HepG2 (cell line): ENCODE results near the gene TFAM. TPM values are rescaled to one million over a fixed set of nuclear protein-coding genes. Genes with fewer than 3 reads are reported as not detected.

Source experiments
- CBFB ChIP-seq: sonication (generic); formaldehyde crosslinking; IDR thresholded peaks from 2 replicates; pipeline ENCODE4 v1.4.0; 2020; ENCODE audit warnings: missing genetic modification reagents
- CBX1 ChIP-seq: IDR thresholded peaks from one replicate; pipeline ENCODE4 v1.6.1; 2016; ENCODE audit warnings: antibody characterized with exemption, low read depth
- GMEB2 ChIP-seq: IDR thresholded peaks from 2 replicates; pipeline ENCODE4 v1.6.1; 2016; ENCODE audit warnings: missing biosample characterization, missing genetic modification reagents, low read depth
- HNF4A ChIP-seq: sonication (generic); formaldehyde crosslinking; IDR thresholded peaks from 2 replicates; pipeline ENCODE4 v1.4.0; 2020; ENCODE audit warnings: missing genetic modification reagents
- JARID2 ChIP-seq: sonication (generic); formaldehyde crosslinking; IDR thresholded peaks from 2 replicates; pipeline ENCODE4 v1.8.1; 2023; ENCODE audit warnings: missing genetic modification reagents, inconsistent platforms; ENCODE audit not compliant: insufficient replicate concordance
- MEIS1 ChIP-seq: sonication (generic); formaldehyde crosslinking; IDR thresholded peaks from 2 replicates; pipeline ENCODE4 v1.9.0; 2021; ENCODE audit warnings: mild to moderate bottlenecking, missing genetic modification reagents, moderate library complexity, borderline replicate concordance
- MLX ChIP-seq: IDR thresholded peaks from 2 replicates; pipeline ENCODE4 v1.6.1; 2016
- PAWR ChIP-seq: sonication (generic); formaldehyde crosslinking; IDR thresholded peaks from 2 replicates; pipeline ENCODE4 v1.4.0; 2020; ENCODE audit warnings: missing genetic modification reagents, mild to moderate bottlenecking, borderline replicate concordance
- PRMT3 ChIP-seq: sonication (generic); formaldehyde crosslinking; IDR thresholded peaks from 2 replicates; pipeline ENCODE4 v1.8.1; 2022; ENCODE audit warnings: low read depth, mild to moderate bottlenecking, moderate library complexity, missing genetic modification reagents, borderline replicate concordance
- RAD21 ChIP-seq: fragments of 450-650 bp; formaldehyde crosslinking; IDR thresholded peaks from 2 replicates; pipeline ENCODE4 v1.5.0; 2020; ENCODE audit warnings: mild to moderate bottlenecking
- SMAD3 ChIP-seq: sonication (generic); formaldehyde crosslinking; IDR thresholded peaks from 2 replicates; pipeline ENCODE4 v1.4.0; 2020; ENCODE audit warnings: missing genetic modification reagents
- SSRP1 ChIP-seq: IDR thresholded peaks from 2 replicates; pipeline ENCODE4 v1.6.1; 2016; ENCODE audit warnings: control low read depth
- STAG1 ChIP-seq: sonication (generic); formaldehyde crosslinking; IDR thresholded peaks from 2 replicates; pipeline ENCODE4 v1.4.0; 2020; ENCODE audit warnings: missing genetic modification reagents
- TAF15 ChIP-seq: fragments of 200-400 bp; formaldehyde crosslinking; IDR thresholded peaks from one replicate; pipeline ENCODE4 v1.6.1; 2018; ENCODE audit warnings: mild to moderate bottlenecking, low read depth, low read length; ENCODE audit not compliant: poor library complexity, severe bottlenecking
- ZBTB34 ChIP-seq: sonication (generic); formaldehyde crosslinking; IDR thresholded peaks from 2 replicates; pipeline ENCODE4 v1.8.0; 2022; ENCODE audit warnings: mild to moderate bottlenecking, missing genetic modification reagents
- ZBTB43 ChIP-seq: sonication (generic); formaldehyde crosslinking; conservative IDR thresholded peaks from 2 replicates; pipeline ENCODE4 v1.4.0; 2020; ENCODE audit warnings: missing genetic modification reagents
- ZNF124 ChIP-seq: sonication (generic); formaldehyde crosslinking; IDR thresholded peaks from 2 replicates; pipeline ENCODE4 v1.4.0; 2020; ENCODE audit warnings: missing genetic modification reagents
- ZNF343 ChIP-seq: sonication (generic); formaldehyde crosslinking; IDR thresholded peaks from 2 replicates; pipeline ENCODE4 v1.4.0; 2020; ENCODE audit warnings: mild to moderate bottlenecking, missing genetic modification reagents
- ZNF576 ChIP-seq: sonication (generic); formaldehyde crosslinking; IDR thresholded peaks from 2 replicates; pipeline ENCODE4 v1.4.0; 2020; ENCODE audit warnings: mild to moderate bottlenecking, missing genetic modification reagents
- ZNF660 ChIP-seq: sonication (generic); formaldehyde crosslinking; IDR thresholded peaks from 2 replicates; pipeline ENCODE4 v1.5.1; 2020; ENCODE audit warnings: mild to moderate bottlenecking, low read depth, missing genetic modification reagents, borderline replicate concordance
- ZNF737 ChIP-seq: sonication (generic); formaldehyde crosslinking; IDR thresholded peaks from 2 replicates; pipeline ENCODE4 v1.5.0; 2020; ENCODE audit warnings: missing genetic modification reagents, mild to moderate bottlenecking, borderline replicate concordance
- ZNF776 ChIP-seq: sonication (generic); formaldehyde crosslinking; IDR thresholded peaks from 2 replicates; pipeline ENCODE4 v1.4.0; 2020; ENCODE audit warnings: mild to moderate bottlenecking, missing genetic modification reagents
- ZNF781 ChIP-seq: sonication (generic); formaldehyde crosslinking; IDR thresholded peaks from 2 replicates; pipeline ENCODE4 v1.5.1; 2020; ENCODE audit warnings: borderline replicate concordance, mild to moderate bottlenecking, missing genetic modification reagents; ENCODE audit errors: not compliant biosample characterization
- ZNF891 ChIP-seq: sonication (generic); formaldehyde crosslinking; IDR thresholded peaks from 2 replicates; pipeline ENCODE4 v1.5.0; 2020; ENCODE audit warnings: mild to moderate bottlenecking, missing genetic modification reagents
- ZSCAN22 ChIP-seq: sonication (generic); formaldehyde crosslinking; IDR thresholded peaks from 2 replicates; pipeline ENCODE4 v1.4.0; 2020; ENCODE audit warnings: mild to moderate bottlenecking, missing genetic modification reagents
- polyA plus RNA-seq, 8 experiments: library from polyadenylated mRNA; depleted of rRNA in 3 of 8; stranded (reverse) in 7 of 8; unstranded in 1 of 8; fragments of >200 nt; fragmentation: Illumina TruSeq in 4 of 8; extraction: Trizol in 4 of 8; gene quantifications; 2 replicates each; pipeline versions ENCODE4 v1.2.1 to v1.2.3, GENCODE V29; 2011 to 2016; ENCODE audit warnings: low read depth in 4 of 8, missing spikeins in 1 of 8, mixed read lengths in 1 of 8; ENCODE audit not compliant: insufficient read depth in 1 of 8
- total RNA-seq, 5 experiments: library from RNA; depleted of rRNA; stranded (reverse); fragments of >200 nt; fragmentation: Illumina TruSeq; extraction: Trizol; gene quantifications; 2 replicates each; pipeline ENCODE4 v1.2.3, GENCODE V29; 2016; ENCODE audit warnings: low read depth in 1 of 5

The TFAM gene
- total and polyA plus RNA-seq, 2 of the 13 experiments (the other 11 are each of a cell fraction or from before 2014, with no cell fraction given) = 18.4 to 125 TPM

GRCh38 chr10:58384999-58385783, at the start of gene TFAM (continued):
- TF ChIP-seq ZBTB43 (CRISPR knock-in tag) (peak; percentile 42; the same call in 1 of the 2 replicates), MEIS1 (CRISPR knock-in tag) (0 out of 2 replicates have a peak, but pooled peaks have one; percentile 21), ZNF660 (CRISPR knock-in tag) (no peak), JARID2 (CRISPR knock-in tag) (no peak), ZNF124 (no peak; the same call in 1 of the 2 replicates), ZNF781 (CRISPR knock-in tag) (peak; percentile 79), PAWR (no peak), HNF4A (0 out of 2 replicates have a peak, but pooled peaks have one; percentile 11), PRMT3 (CRISPR knock-in tag) (peak; percentile 40; the same call in 1 of the 2 replicates), ZNF737 (CRISPR knock-in tag) (peak; percentile 96; the same call in 1 of the 2 replicates), ZBTB34 (peak; percentile 29; the same call in 1 of the 2 replicates), ZNF776 (CRISPR knock-in tag) (0 out of 2 replicates have a peak, but pooled peaks have one; percentile 64), ZNF891 (CRISPR knock-in tag) (no peak; the same call in 1 of the 2 replicates), ZSCAN22 (CRISPR knock-in tag) (no peak; the same call in 1 of the 2 replicates), CBFB (CRISPR knock-in tag) (peak; percentile 86; the same call in 1 of the 2 replicates), ZNF343 (CRISPR knock-in tag) (peak; percentile 31; the same call in 1 of the 2 replicates), ZNF576 (no peak), RAD21 (CRISPR knock-in tag) (peak; percentile 91), STAG1 (CRISPR knock-in tag) (peak; percentile 78), SSRP1 (CRISPR knock-in tag) (0 out of 2 replicates have a peak, but pooled peaks have one; percentile 21), CBX1 (no peak), SMAD3 (no peak), GMEB2 (CRISPR knock-in tag) (no peak; the same call in 1 of the 2 replicates), TAF15 (peak; percentile 87), MLX (CRISPR knock-in tag) (no peak)
